Activated gamma-delta T cell treated with Interleukin-2 at 50 U/mL for 16 hours (primary cell): ENCODE results near the gene STING1.
"Not testable (repeated sequence)": the region's sequence is repeated elsewhere in the genome, so short reads cannot be mapped to it uniquely, and the experiment has no call there.

Source experiments
- DNase-seq: peaks from one replicate; pipeline ENCODE4 v3.0.0-alpha.2; 2020

STING1 gene

GRCh38 chr5:139501381-139501780 lies 18.8 kb upstream of the STING1 start:
- no peak for DNase-seq

DNA sequence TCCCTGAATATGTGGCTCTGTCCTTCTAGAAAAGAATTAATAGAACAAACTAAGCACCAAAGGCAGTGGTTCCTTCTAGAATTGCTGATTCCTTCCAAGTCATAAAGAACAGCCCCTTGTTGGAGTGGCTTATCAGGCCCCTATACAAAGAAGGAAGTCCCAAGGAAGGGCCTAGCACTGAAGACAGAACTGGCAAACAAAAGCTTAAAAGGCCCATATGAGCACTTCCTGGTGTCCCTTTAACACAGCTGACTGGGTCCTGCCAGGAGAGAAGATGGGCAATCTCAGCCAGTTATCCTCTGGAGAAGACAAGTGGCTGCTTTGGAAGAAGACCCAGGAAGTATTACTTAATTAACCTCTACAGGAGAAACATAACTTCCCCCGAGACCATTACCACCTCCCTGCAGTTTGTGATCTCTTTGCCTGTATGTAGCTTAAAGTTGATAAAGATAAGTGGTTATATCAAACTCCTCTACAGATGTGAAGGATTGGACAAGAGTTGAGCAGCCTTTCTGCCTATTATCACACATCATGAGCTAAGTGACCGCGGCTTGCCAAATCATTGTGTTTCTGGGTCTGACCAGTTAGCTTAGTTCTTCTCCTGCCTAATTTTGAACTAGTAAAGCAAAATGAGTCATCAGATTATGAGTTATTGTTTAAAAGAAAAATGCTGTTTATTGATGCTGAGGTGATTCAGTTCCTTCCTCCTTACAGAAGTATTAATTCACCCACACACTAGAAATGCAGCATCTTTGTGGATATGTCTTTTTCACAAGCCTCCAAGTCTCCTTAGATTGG lies 13.3 kb upstream of the STING1 start:
- DNase-seq, result no peak

DNA sequence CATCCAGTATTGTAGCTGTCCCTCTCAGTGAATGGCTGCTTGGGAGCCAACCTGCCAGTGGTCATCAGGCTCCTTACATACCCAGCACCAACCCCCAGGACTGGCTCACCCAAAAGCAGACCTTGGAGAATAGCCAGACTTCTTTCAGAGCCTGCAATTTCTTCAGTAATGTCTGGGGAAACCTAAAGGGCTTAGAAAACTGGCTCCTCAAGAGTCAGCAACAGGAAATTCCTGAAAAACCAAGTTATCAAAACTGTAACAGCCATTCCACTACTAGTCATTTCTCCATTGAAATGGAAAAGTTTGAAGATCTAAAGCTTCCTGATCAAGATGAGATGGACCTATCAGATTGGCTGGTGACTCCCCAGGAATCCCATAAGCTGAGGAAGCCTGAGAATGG lies 12.3 kb upstream of the STING1 start:
- DNase-seq, result no peak

DNA sequence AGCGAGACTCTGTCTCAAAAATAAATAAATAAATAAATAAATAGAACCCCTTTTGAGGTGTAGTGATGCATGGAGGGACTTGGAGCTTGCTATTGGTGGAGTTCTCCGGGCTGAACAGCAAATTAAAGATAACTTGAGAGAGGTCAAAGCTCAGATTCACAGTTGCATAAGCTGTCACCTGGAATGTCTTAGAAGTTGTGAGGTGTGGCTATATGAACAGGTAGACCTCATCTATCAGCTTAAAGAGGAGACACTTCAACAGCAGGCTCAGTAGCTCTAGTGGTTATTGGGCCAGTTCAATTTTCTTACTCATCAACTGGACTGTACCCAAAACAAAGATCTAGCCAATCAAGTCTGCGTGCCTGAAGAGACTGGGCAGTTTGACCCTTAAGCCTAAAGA lies 11.7 kb upstream of the STING1 start:
- no peak for DNase-seq

DNA sequence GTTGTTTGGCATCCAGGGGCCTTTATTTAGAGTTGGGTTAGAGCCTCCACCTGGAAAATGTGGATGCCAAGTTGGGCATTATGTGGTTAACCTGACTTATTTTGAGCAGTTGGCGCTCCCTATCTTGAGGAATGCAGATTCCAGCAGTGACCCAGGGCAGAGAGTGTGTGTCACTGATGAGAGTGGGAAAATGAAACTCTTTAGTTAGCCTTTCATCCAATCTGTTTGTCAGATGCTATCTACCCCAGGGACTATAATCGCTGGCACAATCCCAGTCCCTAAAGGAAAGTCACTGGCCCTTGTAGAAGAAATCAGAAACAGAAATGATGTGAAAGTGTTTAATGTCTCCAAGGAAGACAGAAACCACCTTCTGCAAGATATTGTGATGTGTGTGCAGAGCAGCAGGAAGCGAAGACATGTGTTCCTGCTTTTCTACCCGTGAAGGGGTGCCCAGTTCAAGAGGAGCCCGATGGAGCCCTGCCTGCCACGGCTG lies 10.2 kb upstream of the STING1 start:
- no peak for DNase-seq

DNA sequence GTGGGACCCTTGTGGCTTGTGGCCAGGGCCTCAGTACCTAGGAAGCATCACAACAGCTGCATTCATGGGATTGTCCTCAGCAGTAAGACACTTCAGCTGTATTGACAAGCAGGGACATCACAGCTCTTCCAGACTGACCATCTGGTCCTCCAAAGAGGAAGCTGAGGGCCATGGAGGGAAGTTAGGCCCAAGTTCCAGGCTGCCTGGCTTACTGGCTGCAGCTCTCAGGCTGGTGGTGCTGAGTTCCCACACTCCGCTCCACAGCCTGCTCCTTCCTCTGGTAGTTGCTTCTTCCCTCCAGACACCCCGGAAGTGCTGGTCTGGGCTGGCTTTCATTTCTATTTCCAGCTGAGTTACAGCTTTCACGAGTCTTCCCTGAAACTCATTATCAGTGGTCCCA lies 5.7 kb upstream of the STING1 start:
- DNase-seq, result no peak

DNA sequence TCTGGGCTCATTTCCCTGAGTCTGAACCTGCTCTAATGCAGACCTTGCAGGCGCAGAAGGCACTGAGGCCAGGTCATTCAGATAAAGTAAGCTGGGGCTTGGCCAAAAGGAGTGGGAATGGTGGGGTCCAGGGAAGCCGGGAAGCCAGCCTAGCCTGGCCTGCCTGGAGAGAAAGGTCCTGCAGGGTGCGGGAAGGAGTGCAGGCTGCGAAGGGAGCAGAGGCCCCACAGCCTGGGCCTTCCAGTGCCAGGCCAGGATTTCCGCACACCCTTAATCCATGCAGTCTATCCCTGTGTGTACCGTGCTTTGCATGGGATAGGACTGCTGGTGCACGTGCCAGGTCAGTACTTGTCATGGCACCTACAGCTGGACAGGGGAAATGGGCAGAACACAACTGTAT lies 3.6 kb upstream of the STING1 start:
- DNase-seq, result no peak

GRCh38 chr5:139482890-139483208 lies 291 bp upstream of the STING1 start:
- DNase-seq, result not testable (repeated sequence)

DNA sequence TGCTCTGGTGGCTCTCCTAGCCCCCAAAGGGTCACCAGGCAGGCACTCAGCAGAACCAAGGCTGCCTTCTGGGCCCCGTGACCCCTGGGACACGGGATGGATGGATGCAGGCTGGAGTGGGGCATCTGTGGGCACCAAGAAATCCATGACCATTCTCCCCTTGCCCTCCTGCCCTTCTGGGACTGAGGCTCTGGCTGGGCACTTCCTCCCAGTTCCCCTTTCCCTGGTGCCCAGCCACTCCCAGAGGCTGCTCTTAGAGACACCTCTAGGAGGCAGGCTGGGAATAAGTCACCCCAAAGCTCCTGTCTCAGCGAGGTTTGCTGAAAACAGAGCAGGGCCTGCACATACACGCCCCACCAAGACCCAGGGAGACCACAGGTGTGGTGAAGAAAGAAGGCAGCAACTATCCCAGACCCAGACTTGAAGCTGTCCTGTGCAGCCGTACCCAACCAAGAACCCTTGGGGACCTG lies 943 bp downstream of the STING1 start:
- no peak for DNase-seq

DNA sequence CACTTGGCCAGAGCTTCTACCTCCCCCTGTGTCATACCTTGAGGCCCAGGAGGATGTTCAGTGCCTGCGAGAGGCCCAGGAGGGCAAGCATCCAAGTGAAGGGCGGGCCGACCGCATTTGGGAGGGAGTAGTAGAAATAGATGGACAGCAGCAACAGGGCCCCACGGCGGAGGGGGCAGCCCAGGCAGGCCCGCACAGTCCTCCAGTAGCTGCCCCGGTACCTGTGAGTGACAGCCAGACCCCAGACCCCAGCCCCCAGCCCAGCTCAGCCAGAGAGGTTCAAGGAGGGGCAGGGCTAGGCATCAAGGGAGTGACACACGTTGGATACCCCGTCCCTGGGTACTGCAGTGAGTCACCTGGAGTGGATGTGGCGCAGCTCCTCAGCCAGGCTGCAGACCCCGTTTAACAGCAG lies 1.4 kb downstream of the STING1 start:
- no peak for DNase-seq

DNA sequence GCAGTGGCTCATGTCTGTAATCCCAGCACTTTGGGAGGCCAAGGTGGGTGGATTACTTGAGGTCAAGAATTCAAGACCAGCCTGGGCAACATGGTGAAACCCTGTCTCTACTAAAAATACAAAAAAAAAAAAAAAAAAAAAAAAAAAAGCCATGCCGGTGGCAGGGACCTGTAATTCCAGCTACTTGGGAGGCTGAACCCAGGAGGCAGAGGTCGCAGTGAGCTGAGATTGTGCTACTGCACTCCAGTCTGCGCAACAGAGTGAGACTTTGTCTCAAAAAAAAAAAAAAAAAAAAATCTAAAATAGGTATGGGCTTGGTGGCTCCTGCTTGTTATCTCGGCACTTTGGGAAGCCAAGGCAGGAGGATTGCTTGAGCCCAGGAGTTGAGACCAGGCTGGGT lies 2.8 kb downstream of the STING1 start:
- not testable (repeated sequence) for DNase-seq

- DNase-seq, result not testable (repeated sequence)
Measured at GRCh38 chr5:139478657-139479423, 3.7 kb downstream of the STING1 start.

DNA sequence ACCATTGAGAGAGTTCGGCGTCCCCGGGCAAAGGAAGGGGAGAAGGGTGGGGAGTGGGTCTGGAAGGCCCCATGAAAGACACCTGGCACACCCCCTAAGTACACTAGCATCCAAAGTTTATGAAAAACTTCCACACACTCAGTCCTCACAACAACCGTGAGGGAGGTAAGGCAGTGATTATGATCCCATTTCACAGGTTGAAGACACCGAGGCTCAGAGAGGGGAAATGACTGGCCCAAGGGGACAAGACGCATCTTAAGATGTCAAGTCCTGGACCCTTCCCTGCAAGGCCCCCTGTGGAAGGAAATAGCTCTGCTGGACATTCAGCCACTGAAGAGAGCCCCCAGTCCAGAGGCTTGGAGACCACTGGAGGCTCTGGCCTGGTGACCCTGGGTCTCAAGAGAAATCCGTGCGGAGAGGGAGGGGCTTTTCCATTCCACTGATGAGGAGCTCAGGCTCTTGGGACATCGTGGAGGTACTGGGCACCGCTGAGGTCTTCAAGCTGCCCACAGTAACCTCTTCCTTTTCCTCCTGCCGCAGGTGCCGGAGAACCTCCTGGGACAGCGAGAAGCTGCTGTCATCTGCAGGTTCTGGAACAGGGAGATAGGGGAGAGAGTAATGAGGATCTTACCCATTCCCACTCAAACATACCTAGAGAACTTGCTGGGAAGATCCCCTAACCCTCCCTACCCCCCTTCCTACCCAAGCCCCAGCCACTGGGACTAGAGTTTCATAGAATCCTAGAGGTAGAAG lies 6.5 kb downstream of the STING1 start:
- DNase-seq, result no peak

DNA sequence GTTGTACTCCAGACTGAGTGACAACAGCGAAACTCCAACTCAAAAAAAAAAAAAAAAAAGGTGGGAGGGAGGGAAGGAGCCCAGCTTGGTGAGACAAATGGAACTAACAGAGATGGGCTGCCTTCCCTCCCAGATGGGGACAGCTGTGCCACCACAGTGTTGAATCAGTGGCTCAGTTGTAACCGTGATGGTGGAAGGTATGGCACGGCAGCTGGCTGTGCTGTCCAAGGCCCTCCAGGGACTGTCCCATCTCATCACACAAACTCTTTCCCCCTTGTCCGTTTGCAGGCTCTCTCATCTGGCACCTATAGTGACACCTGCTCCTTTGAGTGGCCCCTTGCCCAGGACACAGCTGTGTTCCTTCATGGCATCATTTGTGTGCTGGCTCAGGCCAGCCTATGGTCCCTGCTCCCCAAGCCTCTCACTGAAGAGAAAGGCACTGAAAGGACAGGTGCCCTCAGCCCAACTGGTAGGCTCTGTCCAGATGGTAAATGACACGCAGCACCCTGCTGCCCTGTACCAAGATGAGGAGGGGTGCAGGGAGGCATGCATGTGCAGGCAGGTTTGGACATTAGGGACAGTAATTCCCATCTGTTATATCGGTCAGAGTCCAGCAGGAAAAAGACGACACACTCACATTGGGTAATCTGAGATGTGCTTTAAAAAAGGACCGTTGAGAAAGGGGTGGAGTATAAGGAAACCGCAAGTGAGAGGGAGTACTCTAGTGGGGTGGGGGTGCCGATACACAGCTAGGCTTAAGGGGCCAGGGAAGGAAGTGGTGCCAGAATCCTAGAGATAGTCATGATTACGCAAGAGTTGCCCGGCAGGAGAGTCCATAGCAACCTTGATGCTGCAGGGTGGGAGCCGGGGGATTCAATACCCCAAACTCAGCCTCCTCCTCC lies 7.4 kb downstream of the STING1 start:
- no peak for DNase-seq

- no peak for DNase-seq
Measured at GRCh38 chr5:139473565-139473964, 9.0 kb downstream of the STING1 start.

- no peak for DNase-seq
Measured at GRCh38 chr5:139473105-139473504, 9.5 kb downstream of the STING1 start.

DNA sequence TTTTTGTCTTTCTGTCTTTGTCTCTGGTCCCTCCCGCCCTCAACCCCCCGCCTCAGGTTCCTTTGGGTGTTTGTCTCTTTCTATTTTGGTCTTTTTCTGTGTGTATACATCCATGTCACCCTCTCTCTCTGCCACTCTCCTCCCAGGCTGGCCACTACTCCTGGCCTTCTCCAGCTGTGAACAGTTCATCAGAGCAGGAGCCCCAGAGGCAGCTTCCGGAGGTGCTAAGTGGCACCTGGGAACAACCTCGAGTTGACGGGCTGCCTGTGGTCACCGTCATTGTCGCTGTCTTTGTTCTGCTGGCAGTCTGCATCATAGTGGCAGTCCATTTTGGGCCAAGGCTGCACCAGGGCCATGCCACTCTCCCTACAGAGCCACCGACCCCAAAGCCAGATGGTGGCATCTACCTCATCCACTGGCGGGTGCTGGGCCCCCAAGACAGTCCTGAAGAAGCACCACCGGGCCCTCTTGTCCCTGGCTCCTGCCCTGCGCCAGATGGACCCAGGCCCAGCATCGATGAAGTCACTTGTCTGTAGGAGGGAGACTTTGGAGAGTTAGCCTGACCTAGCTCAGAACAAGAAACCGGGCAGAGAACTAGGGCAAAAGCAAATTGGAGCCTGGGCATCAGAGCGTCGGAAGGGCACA lies 10.1 kb downstream of the STING1 start:
- DNase-seq, result no peak

DNA sequence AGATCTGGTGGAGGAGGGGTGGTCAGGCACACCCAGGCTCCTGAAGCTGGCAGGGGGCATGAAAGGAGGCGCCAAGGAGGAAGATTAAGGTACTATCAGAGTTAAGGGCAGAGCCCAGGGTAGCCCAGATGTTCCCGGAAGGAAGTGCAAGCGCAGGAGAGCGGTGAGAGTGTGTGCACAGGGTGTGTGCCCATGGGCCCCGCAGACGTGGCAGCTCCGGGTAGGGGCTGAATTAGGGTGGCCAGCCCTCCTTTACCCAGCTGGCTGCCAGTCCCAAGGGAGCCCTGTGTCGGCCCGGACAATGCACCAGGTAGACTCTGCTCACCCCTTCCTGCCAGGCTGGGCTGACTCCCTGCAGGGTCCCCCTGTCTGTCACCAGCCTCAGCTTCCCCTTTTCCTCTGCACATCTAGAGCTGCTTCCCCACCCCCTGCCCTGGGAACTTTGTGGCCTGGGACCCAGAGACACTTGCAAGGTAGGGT lies 11.7 kb downstream of the STING1 start, which contains the start of gene SMIM33:
Gene SMIM33, plus strand, starts transcription at position 184 of the 480 bp plus-strand sequence. Its CDS starts 118 bp downstream, at position 302.
- no peak for DNase-seq

DNA sequence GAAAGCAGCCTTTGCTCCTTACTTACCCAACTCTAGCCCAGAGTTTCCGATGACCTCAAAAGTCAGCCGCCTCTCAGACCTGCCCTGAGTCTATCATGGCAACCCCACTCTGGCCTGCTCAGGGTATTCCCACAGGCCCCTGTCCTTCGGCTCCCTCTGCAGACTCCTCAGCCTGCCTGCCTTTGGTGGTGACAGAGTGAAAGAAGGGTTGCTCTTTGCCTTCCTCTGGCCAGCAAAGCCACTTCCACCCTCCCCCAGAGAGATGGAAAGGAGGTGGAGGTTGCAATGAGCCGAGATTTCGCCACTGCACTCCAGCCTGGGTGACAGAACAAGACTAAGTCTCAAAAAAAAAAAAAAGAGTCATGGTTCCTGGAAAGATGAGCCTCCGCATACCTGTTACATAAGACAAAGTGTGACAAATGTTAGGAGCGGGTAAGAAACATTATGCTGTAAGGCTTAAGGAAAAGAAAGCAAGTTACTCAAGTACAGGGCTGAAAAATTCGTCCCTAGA lies 14.1 kb downstream of the STING1 start:
- no peak for DNase-seq

GRCh38 chr5:139462586-139463276 lies 19.8 kb downstream of the STING1 start, which contains the start of gene ECSCR:
Gene ECSCR (minus strand): TSS chr5:139462743. CDS start chr5:139462670, 73 bp downstream.
- DNase-seq, result no peak

DNA sequence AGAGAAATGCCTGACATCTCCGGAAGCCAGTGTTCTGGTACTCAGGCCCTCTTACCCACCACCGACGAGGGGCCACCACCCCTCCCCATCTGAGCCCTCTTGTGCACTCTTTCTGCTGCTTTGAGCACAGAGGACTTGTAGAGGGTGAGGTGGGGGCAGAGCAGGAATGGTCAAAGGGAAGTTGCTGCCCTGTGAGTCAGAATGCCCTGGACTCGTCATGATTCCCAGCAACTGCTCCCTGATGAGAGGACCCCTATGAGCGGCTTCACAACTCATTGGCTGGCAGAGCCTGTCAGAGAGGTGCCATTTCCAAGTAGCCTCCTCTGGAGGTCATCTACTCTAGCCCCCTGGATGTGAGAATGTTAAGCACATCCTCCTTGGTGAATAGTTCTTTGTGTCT lies 20.9 kb downstream of the STING1 start:
- DNase-seq, result no peak
